Activated B cell treated with CpG ODN at 0.5 μM for 24 hours (primary cell): ENCODE measurements around the gene PCSK2. TPM values are rescaled to one million over a fixed set of nuclear protein-coding genes. Genes with fewer than 3 reads are reported as not detected.

Source experiments
- ATAC-seq: fragments of 200-7000 bp; cut with Tn5 transposase; one replicate; pipeline ENCODE4 v1.10.0; 2021; ENCODE audit warnings: low read depth, mild to moderate bottlenecking, moderate library complexity
- CTCF ChIA-PET: fragments of 350-600 bp; sonication (Branson Sonifier 250); formaldehyde crosslinking; loops from one replicate; lab custom pipeline; 2021; ENCODE audit warnings: antibody characterized with exemption; lab: Charles Lee
- POLR2A ChIA-PET: fragments of 350-600 bp; sonication (Branson Sonifier 250); formaldehyde crosslinking; loops from one replicate; lab custom pipeline; 2021; ENCODE audit warnings: antibody characterized with exemption; lab: Charles Lee
- DNase-seq: peaks from one replicate; pipeline ENCODE4 v3.0.0; 2022
- H3K27ac Mint-ChIP-seq: one replicate; pipeline ENCODE4 v1.8.0; 2020; ENCODE audit warnings: mixed read lengths
- H3K27me3 Mint-ChIP-seq: one replicate; pipeline ENCODE4 v1.8.0; 2021; ENCODE audit warnings: mixed read lengths
- H3K36me3 Mint-ChIP-seq: one replicate; pipeline ENCODE4 v1.8.0; 2021; ENCODE audit warnings: low read depth, mixed read lengths
- H3K4me1 Mint-ChIP-seq: one replicate; pipeline ENCODE4 v1.8.0; 2021; ENCODE audit warnings: mixed read lengths
- H3K4me3 Mint-ChIP-seq: one replicate; pipeline ENCODE4 v1.8.0; 2020; ENCODE audit warnings: mild to moderate bottlenecking, mixed read lengths
- H3K9me3 Mint-ChIP-seq: one replicate; pipeline ENCODE4 v1.8.0; 2020; ENCODE audit warnings: mixed read lengths
- intact Hi-C: fragments of 100-400 bp; cut with micrococcal nuclease; formaldehyde crosslinking; loops from one replicate; pipeline ENCODE4 v1.15.1; 2024
- total RNA-seq: library from RNA; stranded (reverse); gene quantifications from 2 replicates; pipeline ENCODE4 v1.2.3, GENCODE V29; 2022
- TF ChIP-seq, protein P1 (sequence below): fragments of 200-600 bp; IDR thresholded peaks from one replicate; pipeline ENCODE4 v1.8.0; 2022; ENCODE audit warnings: antibody characterized with exemption, mild to moderate bottlenecking

PCSK2 gene
- total RNA-seq, 1 donor from 2014 or later = not detected

- H3K9me3 Mint-ChIP-seq = no peaks in the 10 kb centered on the region
- ChIA-PET POLR2A (no interaction called here), CTCF (no interaction called here)
- TF ChIP-seq, protein P1, sequence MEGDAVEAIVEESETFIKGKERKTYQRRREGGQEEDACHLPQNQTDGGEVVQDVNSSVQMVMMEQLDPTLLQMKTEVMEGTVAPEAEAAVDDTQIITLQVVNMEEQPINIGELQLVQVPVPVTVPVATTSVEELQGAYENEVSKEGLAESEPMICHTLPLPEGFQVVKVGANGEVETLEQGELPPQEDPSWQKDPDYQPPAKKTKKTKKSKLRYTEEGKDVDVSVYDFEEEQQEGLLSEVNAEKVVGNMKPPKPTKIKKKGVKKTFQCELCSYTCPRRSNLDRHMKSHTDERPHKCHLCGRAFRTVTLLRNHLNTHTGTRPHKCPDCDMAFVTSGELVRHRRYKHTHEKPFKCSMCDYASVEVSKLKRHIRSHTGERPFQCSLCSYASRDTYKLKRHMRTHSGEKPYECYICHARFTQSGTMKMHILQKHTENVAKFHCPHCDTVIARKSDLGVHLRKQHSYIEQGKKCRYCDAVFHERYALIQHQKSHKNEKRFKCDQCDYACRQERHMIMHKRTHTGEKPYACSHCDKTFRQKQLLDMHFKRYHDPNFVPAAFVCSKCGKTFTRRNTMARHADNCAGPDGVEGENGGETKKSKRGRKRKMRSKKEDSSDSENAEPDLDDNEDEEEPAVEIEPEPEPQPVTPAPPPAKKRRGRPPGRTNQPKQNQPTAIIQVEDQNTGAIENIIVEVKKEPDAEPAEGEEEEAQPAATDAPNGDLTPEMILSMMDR = no peak
- no peaks in the 10 kb centered on the region for H3K36me3 Mint-ChIP-seq
- no peak overlapping the region for H3K4me3 Mint-ChIP-seq
- no peaks in the 10 kb centered on the region for H3K4me1 Mint-ChIP-seq
- ATAC-seq = no peak
- H3K27me3 Mint-ChIP-seq = peaks cover 9% of the 10 kb centered on the region
- no peak for DNase-seq
- intact Hi-C loops = no loop called here
- no peak overlapping the region for H3K27ac Mint-ChIP-seq
These were observed 222.2 kb downstream of the PCSK2 start for GRCh38 chr20:17449031-17449430.

GRCh38 chr20:17452441-17452840 lies 225.6 kb downstream of the PCSK2 start:
- H3K36me3 Mint-ChIP-seq = no peaks in the 10 kb centered on the region

DNA sequence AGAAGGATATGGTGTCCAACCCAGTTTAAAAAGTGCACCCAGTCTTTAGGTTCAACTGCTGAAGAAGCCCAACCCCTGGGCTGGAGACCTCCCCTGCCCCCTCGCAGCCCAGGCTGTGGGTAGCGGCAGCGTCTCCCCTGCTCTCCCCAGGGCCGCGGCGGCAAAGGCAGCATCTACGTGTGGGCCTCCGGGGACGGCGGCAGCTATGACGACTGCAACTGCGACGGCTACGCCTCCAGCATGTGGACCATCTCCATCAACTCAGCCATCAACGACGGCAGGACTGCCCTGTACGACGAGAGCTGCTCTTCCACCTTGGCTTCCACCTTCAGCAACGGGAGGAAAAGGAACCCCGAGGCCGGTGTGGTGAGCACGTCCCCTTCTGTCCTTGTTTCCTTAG lies 226.8 kb downstream of the PCSK2 start:
- POLR2A ChIA-PET = no interaction called here
- Mint-ChIP-seq H3K36me3 (no peaks in the 10 kb centered on the region), H3K4me1 (no peaks in the 10 kb centered on the region), H3K4me3 (no peak overlapping the region), H3K27me3 (peaks cover 24% of the 10 kb centered on the region), H3K9me3 (no peaks in the 10 kb centered on the region), H3K27ac (no peak overlapping the region)
- TF ChIP-seq, protein P1 = no peak
- ATAC-seq (no peak), DNase-seq (no peak)
- CTCF ChIA-PET = no interaction called here
- intact Hi-C loops = no loop called here

More at GRCh38 chr20:17452441-17452840, 225.6 kb downstream of the PCSK2 start:
- intact Hi-C loops = no loop called here
- H3K9me3 Mint-ChIP-seq = no peaks in the 10 kb centered on the region
- no peaks in the 10 kb centered on the region for H3K4me1 Mint-ChIP-seq
- DNase-seq = no peak
- peaks cover 18% of the 10 kb centered on the region for H3K27me3 Mint-ChIP-seq
- CTCF ChIA-PET = no interaction called here
- ATAC-seq = no peak
- no peak overlapping the region for H3K27ac Mint-ChIP-seq
- H3K4me3 Mint-ChIP-seq = no peak overlapping the region
- TF ChIP-seq, protein P1 = no peak
- POLR2A ChIA-PET = no interaction called here

DNA sequence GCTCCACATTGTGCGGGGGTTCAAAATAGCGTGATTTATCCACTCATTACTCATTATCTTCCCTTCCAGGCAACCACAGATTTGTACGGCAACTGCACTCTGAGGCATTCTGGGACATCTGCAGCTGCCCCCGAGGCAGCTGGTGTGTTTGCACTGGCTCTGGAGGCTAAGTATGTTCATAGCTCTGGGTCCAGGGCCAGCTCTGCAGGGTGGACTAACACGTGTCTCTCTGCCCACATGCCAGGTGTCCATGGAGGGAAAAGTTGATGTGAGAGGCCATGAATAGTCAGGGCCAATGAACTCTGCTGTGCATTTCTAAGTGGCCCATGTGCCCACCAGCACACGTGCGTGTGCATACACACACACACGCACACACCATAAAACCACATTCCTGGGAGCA lies 229.4 kb downstream of the PCSK2 start:
- Mint-ChIP-seq H3K4me3 (no peak overlapping the region), H3K36me3 (no peaks in the 10 kb centered on the region), H3K9me3 (peaks cover 3% of the 10 kb centered on the region), H3K27ac (no peak overlapping the region), H3K4me1 (no peaks in the 10 kb centered on the region), H3K27me3 (peaks cover 23% of the 10 kb centered on the region)
- intact Hi-C loops = no loop called here
- ATAC-seq (no peak), DNase-seq (no peak)
- TF ChIP-seq, protein P1 = no peak
- ChIA-PET CTCF (no interaction called here), POLR2A (no interaction called here)

- H3K27me3 Mint-ChIP-seq = peaks cover 21% of the 10 kb centered on the region
- H3K4me1 Mint-ChIP-seq = no peaks in the 10 kb centered on the region
- H3K27ac Mint-ChIP-seq = no peak overlapping the region
- ATAC-seq (no peak), DNase-seq (no peak)
- ChIA-PET POLR2A (no interaction called here), CTCF (no interaction called here)
- intact Hi-C loops = no loop called here
- TF ChIP-seq, protein P1 = no peak
- H3K36me3 Mint-ChIP-seq = no peaks in the 10 kb centered on the region
- peaks cover 3% of the 10 kb centered on the region for H3K9me3 Mint-ChIP-seq
- H3K4me3 Mint-ChIP-seq = no peak overlapping the region
These were observed 230.2 kb downstream of the PCSK2 start for GRCh38 chr20:17457079-17457478.
